ENCODE results near the gene CMSS1. TPM values are rescaled to one million over a fixed set of nuclear protein-coding genes. Genes with fewer than 3 reads are reported as not detected.

CMSS1 gene
- total and polyA plus RNA-seq, 2 of the 13 experiments (the other 11 are each of a cell fraction or from before 2014, with no cell fraction given): 6.4 to 48.7 TPM

- TF ChIP-seq ZNF530 (CRISPR knock-in tag; IDR thresholded peaks at IDR 0.05; ENCODE audit: low read depth) (no peak), ARNT2 (CRISPR knock-in tag; IDR thresholded peaks at IDR 0.05; ENCODE audit: low read depth) (no peak), NKX3-1 (CRISPR knock-in tag; IDR thresholded peaks at IDR 0.05) (peak; percentile 81; the same call in 1 of the 2 replicates), SPEN (CRISPR knock-in tag; IDR thresholded peaks at IDR 0.05; ENCODE audit: low read depth) (peak; percentile 56; the same call in 1 of the 2 replicates), SRSF9 (IDR thresholded peaks at IDR 0.05; ENCODE audit: borderline replicate concordance, insufficient read depth, low read depth, low read length, poor library complexity, severe bottlenecking) (no peak), ZNF772 (CRISPR knock-in tag; IDR thresholded peaks at IDR 0.05) (0 out of 2 replicates have a peak, but pooled peaks have one; percentile 28), NFKBIZ (CRISPR knock-in tag; IDR thresholded peaks at IDR 0.05) (peak; percentile 92; the same call in 1 of the 2 replicates), ZNF605 (CRISPR knock-in tag; IDR thresholded peaks at IDR 0.05) (peak; percentile 92), ARID2 (CRISPR knock-in tag; IDR thresholded peaks at IDR 0.05; ENCODE audit: borderline replicate concordance) (peak; percentile 55; the same call in 1 of the 2 replicates), POLR2AphosphoS5 (IDR thresholded peaks at IDR 0.05; ENCODE audit: low read depth, low read length) (peak; percentile 27; the same call in 1 of the 2 replicates), MZF1 (CRISPR knock-in tag; IDR thresholded peaks at IDR 0.05; ENCODE audit: borderline replicate concordance) (no peak), TEAD2 (CRISPR knock-in tag; IDR thresholded peaks at IDR 0.05) (no peak), BCLAF1 (IDR thresholded peaks at IDR 0.05) (no peak), BCL6 (CRISPR knock-in tag; IDR thresholded peaks at IDR 0.05) (peak; percentile 85), ZBTB7B (CRISPR knock-in tag; IDR thresholded peaks at IDR 0.05) (no peak), PBX2 (CRISPR knock-in tag; IDR thresholded peaks at IDR 0.05) (peak; percentile 20; the same call in 1 of the 2 replicates), ZKSCAN1 (IDR thresholded peaks at IDR 0.05; ENCODE audit: low read length) (no peak), ZNF780A (CRISPR knock-in tag; IDR thresholded peaks at IDR 0.05) (no peak), NFATC3 (CRISPR knock-in tag; IDR thresholded peaks at IDR 0.05) (no peak), SMC3 (IDR thresholded peaks at IDR 0.05; ENCODE audit: low read length) (peak; percentile 35; the same call in 1 of the 2 replicates), NR2F6 (IDR thresholded peaks at IDR 0.05) (peak; percentile 68), NR2F6 (CRISPR knock-in tag; IDR thresholded peaks at IDR 0.05) (peak; percentile 79)
- TF ChIP-seq, protein P1, sequence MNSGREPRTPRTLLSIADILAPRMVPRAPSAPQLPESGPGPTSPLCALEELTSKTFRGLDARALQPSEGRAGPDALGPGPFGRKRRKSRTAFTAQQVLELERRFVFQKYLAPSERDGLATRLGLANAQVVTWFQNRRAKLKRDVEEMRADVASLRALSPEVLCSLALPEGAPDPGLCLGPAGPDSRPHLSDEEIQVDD (CRISPR knock-in tag; IDR thresholded peaks at IDR 0.05; ENCODE audit: borderline replicate concordance): no peak
- TF ChIP-seq, protein P2, sequence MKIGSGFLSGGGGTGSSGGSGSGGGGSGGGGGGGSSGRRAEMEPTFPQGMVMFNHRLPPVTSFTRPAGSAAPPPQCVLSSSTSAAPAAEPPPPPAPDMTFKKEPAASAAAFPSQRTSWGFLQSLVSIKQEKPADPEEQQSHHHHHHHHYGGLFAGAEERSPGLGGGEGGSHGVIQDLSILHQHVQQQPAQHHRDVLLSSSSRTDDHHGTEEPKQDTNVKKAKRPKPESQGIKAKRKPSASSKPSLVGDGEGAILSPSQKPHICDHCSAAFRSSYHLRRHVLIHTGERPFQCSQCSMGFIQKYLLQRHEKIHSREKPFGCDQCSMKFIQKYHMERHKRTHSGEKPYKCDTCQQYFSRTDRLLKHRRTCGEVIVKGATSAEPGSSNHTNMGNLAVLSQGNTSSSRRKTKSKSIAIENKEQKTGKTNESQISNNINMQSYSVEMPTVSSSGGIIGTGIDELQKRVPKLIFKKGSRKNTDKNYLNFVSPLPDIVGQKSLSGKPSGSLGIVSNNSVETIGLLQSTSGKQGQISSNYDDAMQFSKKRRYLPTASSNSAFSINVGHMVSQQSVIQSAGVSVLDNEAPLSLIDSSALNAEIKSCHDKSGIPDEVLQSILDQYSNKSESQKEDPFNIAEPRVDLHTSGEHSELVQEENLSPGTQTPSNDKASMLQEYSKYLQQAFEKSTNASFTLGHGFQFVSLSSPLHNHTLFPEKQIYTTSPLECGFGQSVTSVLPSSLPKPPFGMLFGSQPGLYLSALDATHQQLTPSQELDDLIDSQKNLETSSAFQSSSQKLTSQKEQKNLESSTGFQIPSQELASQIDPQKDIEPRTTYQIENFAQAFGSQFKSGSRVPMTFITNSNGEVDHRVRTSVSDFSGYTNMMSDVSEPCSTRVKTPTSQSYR (CRISPR knock-in tag; IDR thresholded peaks at IDR 0.05; ENCODE audit: borderline replicate concordance): peak; percentile 92
Measured at GRCh38 chr3:99920481-99921376, 103.1 kb downstream of the CMSS1 start (continued).

Data from HepG2 (cell line).